SIG-M5 (cell line): ENCODE results near the gene EVL.
"Not testable (repeated sequence)": the region's sequence is repeated elsewhere in the genome, so short reads cannot be mapped to it uniquely, and the experiment has no call there.

Experiments
- DNase-seq: peaks from one replicate; lab custom pipeline; 2025; lab: John Stamatoyannopoulos, UW

Gene EVL

DNA sequence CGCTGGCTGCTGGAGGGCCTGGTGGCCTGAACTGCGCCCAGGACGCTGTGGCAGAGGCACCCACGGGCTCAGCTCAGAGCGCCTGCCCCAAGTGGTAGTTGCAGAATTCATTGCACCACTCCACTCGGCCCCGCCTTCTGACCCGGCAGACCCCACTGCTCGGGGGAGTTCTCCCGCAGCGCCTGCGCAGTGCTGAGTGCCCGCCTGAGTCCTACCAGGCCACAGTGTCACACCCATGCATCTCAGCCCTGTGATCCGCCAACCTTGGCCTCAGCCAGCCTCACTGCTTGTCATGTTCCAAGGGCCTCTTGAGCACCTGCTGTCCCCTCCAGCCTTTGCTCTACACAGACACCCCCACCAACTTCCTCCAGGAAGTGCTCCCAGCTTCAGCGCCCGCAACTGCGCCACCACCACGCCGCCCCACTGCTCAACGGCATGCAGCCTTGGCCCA is 82.0 kb downstream of the EVL start:
- no peak for DNase-seq

DNA sequence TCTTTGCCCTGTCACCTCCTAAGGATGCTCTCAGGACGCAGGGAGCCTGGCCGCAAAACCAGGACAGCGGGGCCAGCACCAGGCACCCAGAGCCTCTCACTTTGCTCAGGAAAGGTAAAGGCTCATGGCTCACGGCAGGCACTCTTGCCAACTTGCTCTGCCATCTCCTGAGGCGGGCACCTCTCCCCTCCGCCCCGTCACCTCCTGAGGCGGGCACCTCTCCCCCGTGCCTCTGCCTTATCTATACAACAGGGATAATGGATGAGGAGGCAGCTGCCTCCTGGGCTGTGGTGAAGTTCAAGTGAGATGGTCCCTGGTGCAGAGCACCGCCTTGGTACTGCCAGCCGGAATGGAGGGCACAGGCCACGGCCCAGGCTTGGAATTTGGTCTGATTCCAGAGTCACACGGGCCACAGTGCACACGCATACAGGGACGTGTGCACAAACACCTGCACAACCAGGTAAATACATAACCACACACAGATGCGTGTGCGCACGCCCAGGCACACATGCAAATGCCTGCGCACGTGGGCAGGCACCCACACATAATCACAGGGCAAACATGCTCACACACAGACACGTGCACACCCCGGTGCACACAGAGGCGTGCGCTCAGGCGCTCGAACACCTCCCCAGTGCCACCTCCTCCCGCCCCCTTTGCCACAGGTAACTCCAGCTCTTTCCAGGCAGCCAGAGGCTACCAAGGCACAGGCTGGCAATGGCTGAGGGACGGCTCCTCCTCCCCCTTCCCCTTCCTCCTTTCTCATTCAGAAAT is 82.7 kb downstream of the EVL start:
- no peak for DNase-seq

GRCh38 chr14:100148837-100149731 is 83.9 kb downstream of the EVL start:
- no peak for DNase-seq

DNA sequence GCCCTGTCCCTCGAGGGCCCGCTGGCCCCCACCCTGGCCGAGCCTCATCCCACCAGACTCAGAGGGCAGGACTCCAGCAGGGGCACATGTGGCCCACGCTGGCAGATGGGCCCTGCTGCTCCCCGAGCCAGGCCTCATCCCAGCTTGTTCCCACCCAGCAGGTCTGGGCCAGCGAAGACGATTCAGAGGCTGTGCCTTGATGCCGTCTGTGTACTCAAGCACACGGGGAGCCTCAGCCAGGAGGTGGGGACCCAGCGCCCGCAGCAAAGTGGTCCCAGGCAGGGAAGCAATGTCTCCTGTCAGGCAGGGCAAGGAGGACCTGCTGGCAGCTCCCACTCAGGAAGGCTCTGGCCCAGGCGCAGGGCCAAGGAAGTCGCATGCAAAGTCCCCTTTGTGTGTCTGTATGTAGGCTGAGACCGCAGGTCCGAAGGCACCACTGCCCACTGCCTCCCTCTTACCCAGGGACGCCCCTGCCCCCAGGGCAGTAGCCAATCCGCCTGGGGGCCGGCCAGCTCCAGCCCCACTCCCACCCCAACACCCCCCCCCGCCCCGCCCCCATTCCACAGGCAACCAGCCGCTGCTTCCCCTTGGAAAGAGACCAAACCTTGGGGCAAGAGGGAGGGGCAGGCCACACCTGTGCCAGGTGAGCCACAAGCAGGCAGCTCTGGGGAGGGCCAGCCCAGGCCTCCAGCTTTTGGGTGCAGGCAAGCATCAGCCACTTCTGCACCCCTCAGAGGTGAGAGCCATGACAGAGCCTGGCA is 84.8 kb downstream of the EVL start:
- no peak for DNase-seq

- DNase-seq = no peak
These were observed 85.8 kb downstream of the EVL start for GRCh38 chr14:100150932-100151587.

DNA sequence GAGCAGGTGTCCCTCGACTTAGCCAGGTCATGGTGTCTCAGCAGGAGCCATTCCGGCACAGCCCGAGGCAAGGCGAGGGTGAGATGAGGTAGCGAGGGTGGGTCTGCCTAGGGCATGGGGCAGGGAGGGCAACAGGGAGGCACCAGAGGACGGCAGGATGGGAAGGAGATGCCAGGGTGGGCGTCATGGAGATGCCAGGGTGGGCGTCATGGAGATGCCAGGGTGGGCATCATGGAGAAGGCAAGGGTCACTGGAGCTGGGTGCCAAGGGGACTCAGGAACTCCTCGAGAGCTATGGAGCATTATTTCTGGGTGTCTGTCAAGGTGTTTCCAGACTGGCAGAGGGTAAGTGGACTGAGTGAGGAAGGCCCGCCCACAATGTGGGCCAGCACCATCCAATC is 86.9 kb downstream of the EVL start:
- no peak for DNase-seq

- no peak for DNase-seq
These were observed 88.3 kb downstream of the EVL start for GRCh38 chr14:100153560-100153959.

DNA sequence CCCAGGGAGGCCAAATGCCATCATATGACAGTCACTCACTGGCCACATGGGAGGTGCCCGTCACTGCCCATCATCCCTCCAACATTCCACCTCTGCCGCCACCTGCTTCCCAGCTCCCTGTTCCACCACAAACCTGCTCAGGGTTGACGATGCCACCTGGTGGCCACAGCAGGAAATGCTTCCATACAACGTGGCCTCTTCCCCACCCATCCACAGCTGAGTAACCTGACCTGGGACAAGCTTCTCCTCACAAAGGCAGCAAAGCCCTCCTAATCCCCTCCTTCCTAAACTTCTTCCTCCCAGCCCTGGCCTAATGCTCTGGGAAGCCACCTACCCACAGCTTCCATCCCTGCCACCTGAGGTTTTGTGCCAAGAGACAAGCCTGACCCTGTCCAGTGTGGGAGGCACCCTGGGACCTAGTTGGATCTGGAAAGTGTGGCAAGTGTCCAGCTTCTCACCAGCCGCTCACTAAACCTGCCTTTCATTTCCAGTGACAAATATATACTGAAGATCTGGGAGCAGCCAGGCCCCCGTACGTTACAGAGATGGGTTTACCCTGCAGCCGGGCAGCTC is 89.9 kb downstream of the EVL start:
- no peak for DNase-seq

DNA sequence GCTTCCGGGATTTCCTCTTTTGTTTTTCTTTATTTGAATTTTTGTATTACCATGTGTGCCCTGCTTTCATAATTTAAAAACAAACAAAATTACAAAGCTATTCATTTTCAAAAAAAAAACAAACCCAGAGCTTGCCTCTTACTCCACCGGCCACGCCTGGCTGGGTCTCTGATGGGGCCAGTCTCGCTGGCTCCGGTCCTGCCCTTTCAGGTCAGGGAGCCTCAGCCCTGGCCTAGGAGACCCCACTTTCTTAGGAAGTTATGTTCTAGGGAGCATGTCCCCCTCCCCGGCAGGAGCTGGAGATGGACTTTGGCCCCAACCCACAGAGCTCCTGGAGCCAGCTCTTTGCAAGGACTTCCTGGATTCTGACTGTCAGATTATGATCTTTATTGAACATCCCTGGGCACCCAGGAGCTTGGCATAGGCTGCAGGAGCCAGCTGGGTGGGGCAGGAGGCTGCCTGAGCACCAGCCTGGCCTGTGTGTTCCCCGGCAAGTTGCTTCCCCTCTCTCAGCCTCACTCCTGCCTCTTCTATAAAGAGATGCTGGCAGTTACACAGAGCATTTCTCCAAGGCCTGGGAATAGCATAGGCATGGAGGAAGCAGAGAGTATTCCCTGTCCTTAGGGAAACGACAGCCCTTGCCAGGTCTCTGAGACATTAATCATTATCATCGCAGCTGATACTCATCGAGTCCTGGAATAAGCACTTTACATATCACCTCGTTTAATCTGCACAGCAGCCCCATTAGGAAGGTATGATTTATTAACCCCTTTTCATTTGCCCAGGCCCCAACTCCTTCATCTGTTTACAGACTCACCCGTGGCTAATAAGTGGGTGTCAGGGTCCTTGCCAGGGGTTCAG is 90.8 kb downstream of the EVL start:
- DNase-seq = no peak

DNA sequence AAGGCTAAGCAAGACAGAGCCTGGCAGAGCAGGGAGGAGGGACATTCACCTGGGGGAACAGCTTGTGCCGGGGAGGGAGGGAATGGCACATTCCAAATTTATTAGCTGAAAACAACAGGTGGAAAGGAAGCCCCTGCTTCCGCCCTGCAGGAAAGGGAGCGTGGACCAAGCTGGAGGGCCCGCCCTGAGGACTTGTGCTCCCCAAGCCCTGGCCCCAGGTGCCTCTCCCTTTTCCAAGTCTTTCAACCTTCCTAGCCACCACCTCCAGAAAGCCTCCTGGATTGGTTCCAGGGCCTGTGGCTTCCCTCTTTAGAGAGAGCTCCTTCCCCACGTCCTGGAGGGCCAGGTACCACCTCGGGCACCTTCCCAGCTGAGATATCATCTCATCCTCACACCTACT is 91.6 kb downstream of the EVL start:
- DNase-seq = no peak

GRCh38 chr14:100157548-100158232 is 92.5 kb downstream of the EVL start:
- DNase-seq = not testable (repeated sequence)

- no peak for DNase-seq
These were observed 93.4 kb downstream of the EVL start for GRCh38 chr14:100158566-100159093.

GRCh38 chr14:100159094-100159864 is 94.1 kb downstream of the EVL start, which contains the start of gene DEGS2:
TSS of gene DEGS2 (minus strand) at chr14:100159645. CDS start at chr14:100159587, 58 bp downstream.
- DNase-seq = no peak

DNA sequence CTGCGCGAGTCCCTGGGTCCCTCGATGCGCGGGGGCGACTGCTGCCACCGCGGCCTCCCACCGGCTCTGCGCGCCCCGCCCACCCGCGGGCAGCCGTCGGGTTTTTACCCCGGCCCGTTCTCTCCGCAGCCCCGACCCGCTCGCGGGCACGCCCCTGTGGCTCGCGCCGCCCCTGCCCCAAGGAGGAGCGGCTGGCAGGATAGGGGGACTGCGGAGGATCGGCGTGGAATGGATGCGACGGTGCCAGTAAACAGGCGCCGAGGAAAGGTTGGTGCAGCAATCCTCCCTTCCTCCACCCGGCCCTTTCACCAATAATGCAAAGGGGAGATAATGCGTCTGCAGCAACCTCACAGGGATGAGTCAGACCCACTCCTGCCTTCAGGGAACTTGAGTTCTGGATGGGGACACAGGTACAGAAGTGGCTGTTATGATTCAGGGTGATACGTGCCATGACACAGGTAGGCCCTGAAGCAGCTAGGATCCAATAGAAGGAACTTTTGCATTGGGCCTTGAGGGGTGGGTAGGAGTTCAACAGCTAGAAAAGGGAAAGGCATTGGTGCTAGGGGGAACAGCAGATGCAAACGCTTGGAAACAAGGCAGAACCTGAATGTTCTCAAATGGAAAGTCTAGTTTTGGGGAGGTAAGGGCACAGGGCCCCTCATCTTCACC is 94.8 kb downstream of the EVL start:
- DNase-seq = no peak

- no peak for DNase-seq
These were observed 95.3 kb downstream of the EVL start for GRCh38 chr14:100160534-100160916.

- no peak for DNase-seq
These were observed 100.2 kb downstream of the EVL start for GRCh38 chr14:100165376-100165775.

DNA sequence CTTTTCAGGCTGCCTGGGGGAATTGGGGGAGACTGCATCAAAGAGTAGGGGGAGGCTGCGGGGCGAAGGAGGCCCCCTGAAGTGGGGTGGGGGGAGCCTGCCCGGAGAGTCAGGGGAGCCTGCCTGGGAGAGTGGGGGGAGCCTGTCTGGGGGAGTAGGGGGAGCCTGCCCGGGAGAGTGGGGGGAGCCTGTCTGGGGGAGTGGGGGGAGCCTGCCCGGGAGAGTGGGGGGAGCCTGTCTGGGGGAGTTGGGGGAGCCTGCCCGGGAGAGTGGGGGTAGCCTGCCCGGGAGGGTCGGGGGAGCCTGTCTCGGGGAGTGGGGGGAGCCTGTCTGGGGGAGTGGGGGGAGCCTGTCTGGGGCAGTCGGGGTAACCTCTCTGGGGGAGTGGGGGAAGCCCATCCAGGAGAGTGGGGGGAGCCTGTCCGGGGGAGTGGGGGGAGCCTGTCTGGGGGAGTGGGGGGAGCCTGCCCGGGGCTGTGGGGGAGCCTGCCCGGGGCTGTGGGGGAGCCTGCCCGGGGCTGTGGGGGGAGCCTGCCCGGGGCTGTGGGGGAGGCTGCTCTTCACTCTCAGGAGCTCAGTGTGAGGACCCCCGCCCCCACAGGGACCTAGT is 100.7 kb downstream of the EVL start:
- no peak for DNase-seq

DNA sequence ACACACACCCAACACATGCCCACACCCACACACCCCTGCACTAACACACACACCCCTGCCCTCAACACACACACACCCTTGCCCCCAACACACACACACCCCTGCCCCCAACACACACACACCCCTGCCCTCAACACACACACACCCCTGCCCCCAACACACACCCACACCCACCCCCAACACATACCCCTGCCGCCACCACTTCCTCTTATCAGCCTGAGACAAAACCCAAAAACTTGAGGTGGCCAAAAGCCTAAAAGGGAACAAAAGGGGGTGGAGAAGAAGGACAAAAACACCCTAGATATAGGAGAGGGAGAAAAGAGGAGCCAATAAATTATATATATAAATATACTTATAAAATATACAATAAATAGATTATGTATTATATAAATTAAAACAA is 103.3 kb downstream of the EVL start:
- DNase-seq = no peak
